Type B pancreatic cell (in vitro differentiated cells): ENCODE results near the gene LOC101059915. TPM values are rescaled to one million over a fixed set of nuclear protein-coding genes. Genes with fewer than 3 reads are reported as not detected.

Source experiments
- total RNA-seq: library from RNA; stranded (reverse); gene quantifications from 2 replicates; pipeline ENCODE4 v1.2.1, GENCODE V29; 2021; ENCODE audit warnings: low replicate concordance

The LOC101059915 gene

Other genes starting within 250 kb of the LOC101059915 start
- 121 and 180 TPM in 2 replicates for gene OGT, start 134.4 kb upstream of the LOC101059915 start, total RNA-seq
- 0.79 and 2.1 TPM in 2 replicates for gene GCNA, start 89.1 kb upstream of the LOC101059915 start, total RNA-seq
- gene CXCR3, start 49.0 kb upstream of the LOC101059915 start, total RNA-seq = not detected in 2 replicates
- gene CXorf49, start 50.7 kb downstream of the LOC101059915 start, total RNA-seq = not detected in 2 replicates
- gene CXorf49B, start 95.8 kb downstream of the LOC101059915 start, total RNA-seq = not detected in 2 replicates
- 2.2 and 11.3 TPM in 2 replicates for gene NHSL2, start 243.3 kb downstream of the LOC101059915 start, total RNA-seq